ENCODE results near the gene REV3L.

GRCh38 chr6:111342913-111343312 is 140.1 kb downstream of the REV3L start:
- TF ChIP-seq CTCF (IDR thresholded peaks at IDR 0.05; ENCODE audit: insufficient read depth, low read depth, low read length) (no peak), EZH2 (IDR thresholded peaks at IDR 0.05; ENCODE audit: insufficient read depth, low read length) (no peak)
